Peyer's patch (tissue), 4 donors: ENCODE measurements around the gene OBSL1.

Experiments
- POLR2A ChIP-seq, 2 donors: fragments of 450-650 bp; IDR thresholded peaks; one replicate each; pipeline ENCODE4 v1.5.1; 2017; ENCODE audit warnings: antibody characterized with exemption in 2 of 2, mild to moderate bottlenecking in 2 of 2, moderate library complexity in 2 of 2
- TF ChIP-seq, protein P1 (sequence below), 6 experiments: fragments of 450-650 bp in 4 of 6; fragments of 200-600 bp in 2 of 6; sonication (generic) in 1 of 6; IDR thresholded peaks; one replicate each; pipeline ENCODE4 v1.5.1; 2017 to 2019; ENCODE audit warnings: antibody characterized with exemption in 6 of 6, mild to moderate bottlenecking in 3 of 6, moderate library complexity in 1 of 6

DNA sequence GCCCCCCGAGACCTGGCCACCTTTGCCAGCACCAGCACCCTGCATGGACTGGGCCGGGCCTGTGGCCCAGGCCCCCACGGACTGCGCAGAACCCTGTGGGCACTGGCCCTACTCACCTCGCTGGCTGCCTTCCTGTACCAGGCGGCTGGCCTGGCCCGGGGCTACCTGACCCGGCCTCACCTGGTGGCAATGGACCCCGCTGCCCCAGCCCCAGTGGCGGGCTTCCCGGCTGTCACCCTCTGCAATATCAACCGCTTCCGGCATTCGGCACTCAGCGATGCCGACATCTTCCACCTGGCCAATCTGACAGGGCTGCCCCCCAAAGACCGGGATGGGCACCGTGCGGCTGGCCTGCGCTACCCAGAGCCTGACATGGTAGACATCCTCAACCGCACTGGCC lies 56.5 kb downstream of the OBSL1 start:
- TF ChIP-seq POLR2A (IDR thresholded peaks at IDR 0.05): no peak
- TF ChIP-seq, protein P1, sequence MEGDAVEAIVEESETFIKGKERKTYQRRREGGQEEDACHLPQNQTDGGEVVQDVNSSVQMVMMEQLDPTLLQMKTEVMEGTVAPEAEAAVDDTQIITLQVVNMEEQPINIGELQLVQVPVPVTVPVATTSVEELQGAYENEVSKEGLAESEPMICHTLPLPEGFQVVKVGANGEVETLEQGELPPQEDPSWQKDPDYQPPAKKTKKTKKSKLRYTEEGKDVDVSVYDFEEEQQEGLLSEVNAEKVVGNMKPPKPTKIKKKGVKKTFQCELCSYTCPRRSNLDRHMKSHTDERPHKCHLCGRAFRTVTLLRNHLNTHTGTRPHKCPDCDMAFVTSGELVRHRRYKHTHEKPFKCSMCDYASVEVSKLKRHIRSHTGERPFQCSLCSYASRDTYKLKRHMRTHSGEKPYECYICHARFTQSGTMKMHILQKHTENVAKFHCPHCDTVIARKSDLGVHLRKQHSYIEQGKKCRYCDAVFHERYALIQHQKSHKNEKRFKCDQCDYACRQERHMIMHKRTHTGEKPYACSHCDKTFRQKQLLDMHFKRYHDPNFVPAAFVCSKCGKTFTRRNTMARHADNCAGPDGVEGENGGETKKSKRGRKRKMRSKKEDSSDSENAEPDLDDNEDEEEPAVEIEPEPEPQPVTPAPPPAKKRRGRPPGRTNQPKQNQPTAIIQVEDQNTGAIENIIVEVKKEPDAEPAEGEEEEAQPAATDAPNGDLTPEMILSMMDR (IDR thresholded peaks at IDR 0.05): no peak
